Motor neuron (in vitro differentiated cells): ENCODE results near the gene BPI. TPM values are rescaled to one million over a fixed set of nuclear protein-coding genes. Genes with fewer than 3 reads are reported as not detected.
"Not testable (repeated sequence)": the region's sequence is repeated elsewhere in the genome, so short reads cannot be mapped to it uniquely, and the experiment has no call there.

Experiments
- ATAC-seq, 8 experiments: fragments of 200-7000 bp; cut with Tn5 transposase; replicated peaks in 6 of 8; 2 replicates each; pipeline ENCODE4 v1.8.0; 2021; ENCODE audit warnings: mild to moderate bottlenecking in 8 of 8, moderate library complexity in 8 of 8
- H3K27ac ChIP-seq, 2 donors: fragments of 250-450 bp; sonication (Bioruptor Pico); 2 replicates each; pipeline ENCODE4 v1.9.0; 2021; ENCODE audit warnings: antibody characterized with exemption in 2 of 2, mild to moderate bottlenecking in 2 of 2, moderate library complexity in 1 of 2
- H3K4me1 ChIP-seq, 2 donors: fragments of 250-450 bp; sonication (Bioruptor Pico); replicated peaks in 1 of 2; 2 replicates each; pipeline ENCODE4 v1.6.1; 2021; ENCODE audit warnings: antibody characterized with exemption in 2 of 2, mild to moderate bottlenecking in 2 of 2, moderate library complexity in 1 of 2
- H3K4me3 ChIP-seq, 5 donors: fragments of 250-450 bp; sonication (Bioruptor Pico); 2 replicates each; pipeline ENCODE4 v1.9.0; 2021; ENCODE audit warnings: antibody characterized with exemption in 5 of 5, mild to moderate bottlenecking in 5 of 5, moderate library complexity in 4 of 5
- WGBS, 10 experiments: fragments of 450-650 bp; shearing (Covaris generic); methylation state at CpG; one replicate each; pipeline ENCODE4 v1.0.0; 2022; 5-methylcytosine and 5-hydroxymethylcytosine counted together
- in situ Hi-C, 9 experiments: fragments of 400-800 bp; cut with MboI; loops; one replicate each; pipeline ENCODE4 v1.15.0; 2021; ENCODE audit warnings: low sequenced_read_pairs in 9 of 9, low pct_unique_long_range_greater_than_20kb in 2 of 9; ENCODE audit not compliant: unreplicated experiment in 9 of 9
- total RNA-seq, 8 experiments: library from RNA; unstranded; fragments of 300-600 nt; gene quantifications; 2 replicates each; pipeline versions ENCODE4 v1.2.3 to v1.2.4, GENCODE V29; 2022

The BPI gene
- total RNA-seq, 8 experiments from 2014 or later, result 0.05 to 2.4 (median 0.64) TPM; not detected in 4

DNA sequence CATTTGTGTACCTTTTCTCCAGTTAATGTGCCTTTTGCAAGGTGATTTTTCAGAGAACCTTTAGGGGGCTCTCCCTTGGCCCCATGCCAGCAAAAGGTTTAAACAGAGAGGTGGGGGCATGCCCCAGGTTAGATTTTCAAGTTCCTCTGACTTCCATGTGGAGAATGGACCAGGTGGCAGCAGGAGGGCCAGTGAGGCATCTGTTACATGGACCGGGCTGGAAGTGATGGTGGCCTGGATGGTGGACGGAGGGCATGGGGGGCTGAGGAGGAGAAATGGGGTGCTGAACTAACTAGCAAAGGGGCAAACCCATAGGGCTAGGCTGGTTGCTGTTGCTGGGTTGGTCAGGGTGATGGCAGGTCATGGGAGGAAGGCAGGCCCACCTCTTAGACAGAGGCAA, 20.7 kb upstream of the BPI start:
- ATAC-seq, result no peak
- H3K4me3 ChIP-seq, result no peak overlapping the region
- H3K27ac ChIP-seq, result no peak overlapping the region
- in situ Hi-C loops, result no loop called here
- WGBS, 10 experiments, result 60 to 100% methylated on average over 1 of the region's 2 CpGs; no CpG with 5 or more reads in 8 of the 10 experiments
- peaks cover 16 to 18% of the 10 kb centered on the region in 2 donors for H3K4me1 ChIP-seq

DNA sequence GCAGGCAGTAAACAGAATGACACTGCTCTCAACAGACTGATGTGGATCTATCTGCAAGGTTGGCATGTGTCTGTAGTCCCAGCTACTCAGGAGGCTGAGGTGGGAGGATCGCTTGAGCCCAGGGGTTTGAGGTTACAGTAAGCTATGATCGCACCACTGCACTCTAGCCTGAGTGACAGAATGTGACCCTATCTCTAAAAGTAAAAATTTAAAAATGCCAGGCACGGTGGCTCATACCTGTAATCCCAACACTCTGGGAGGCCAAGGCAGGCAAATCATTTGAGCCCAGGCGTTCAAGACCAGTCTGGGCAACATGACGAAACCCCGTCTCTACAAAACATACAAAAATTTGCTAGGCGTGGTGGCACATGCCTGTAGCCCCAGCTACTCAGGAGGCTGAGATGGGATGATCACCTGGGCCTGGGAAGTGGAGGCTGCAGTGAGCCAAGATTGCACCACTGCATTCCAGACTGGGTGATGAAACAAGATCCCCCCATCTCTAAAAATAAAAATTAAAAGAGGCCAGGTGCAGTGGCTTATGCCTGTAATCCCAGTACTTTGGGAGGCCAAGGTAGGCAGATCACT, 19.8 kb upstream of the BPI start:
- WGBS, 10 experiments, result 70 to 95% (median 83%) methylated on average over 1 to 5 of the region's 7 CpGs; no CpG with 5 or more reads in 5 of the 10 experiments
- H3K27ac ChIP-seq, H3K4me3 ChIP-seq, ATAC-seq, in situ Hi-C loops: not testable (repeated sequence)
- peaks cover 16% of the 10 kb centered on the region in 2 donors for H3K4me1 ChIP-seq

DNA sequence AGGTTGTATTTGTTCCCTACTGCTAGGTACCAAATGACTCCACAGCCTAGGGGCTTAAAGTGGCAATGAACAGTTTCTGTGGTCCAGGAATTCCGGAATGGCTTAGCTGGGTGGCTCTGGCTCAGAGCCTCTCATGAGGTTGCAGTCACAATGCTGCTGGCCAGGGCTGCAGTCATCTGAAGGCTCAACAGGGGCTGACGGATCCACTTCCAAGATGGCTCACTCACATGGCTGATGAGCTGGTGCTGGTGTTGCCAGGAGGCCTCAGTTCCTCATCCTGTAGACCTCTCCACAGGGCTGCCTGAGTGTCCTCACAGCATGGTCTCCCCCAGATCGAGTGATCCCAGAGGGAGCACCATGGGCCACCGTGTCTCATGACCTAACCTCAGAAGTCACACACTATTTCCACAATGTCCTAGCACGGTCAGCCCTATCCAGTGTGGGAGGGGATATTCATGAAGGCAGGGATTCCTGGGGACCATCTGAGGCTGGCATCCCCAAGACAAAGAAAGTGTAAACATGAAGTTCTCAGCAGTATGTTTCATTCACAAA, 19.0 kb upstream of the BPI start:
- no peak for ATAC-seq
- Histone ChIP-seq H3K4me1 (peaks cover 16% of the 10 kb centered on the region in 2 donors), H3K4me3 (no peak overlapping the region), H3K27ac (no peak overlapping the region)
- in situ Hi-C loops, result no loop called here
- WGBS, 10 experiments, result 80 to 100% (median 90%) methylated on average over 1 to 2 of the region's 5 CpGs; no CpG with 5 or more reads in 5 of the 10 experiments

DNA sequence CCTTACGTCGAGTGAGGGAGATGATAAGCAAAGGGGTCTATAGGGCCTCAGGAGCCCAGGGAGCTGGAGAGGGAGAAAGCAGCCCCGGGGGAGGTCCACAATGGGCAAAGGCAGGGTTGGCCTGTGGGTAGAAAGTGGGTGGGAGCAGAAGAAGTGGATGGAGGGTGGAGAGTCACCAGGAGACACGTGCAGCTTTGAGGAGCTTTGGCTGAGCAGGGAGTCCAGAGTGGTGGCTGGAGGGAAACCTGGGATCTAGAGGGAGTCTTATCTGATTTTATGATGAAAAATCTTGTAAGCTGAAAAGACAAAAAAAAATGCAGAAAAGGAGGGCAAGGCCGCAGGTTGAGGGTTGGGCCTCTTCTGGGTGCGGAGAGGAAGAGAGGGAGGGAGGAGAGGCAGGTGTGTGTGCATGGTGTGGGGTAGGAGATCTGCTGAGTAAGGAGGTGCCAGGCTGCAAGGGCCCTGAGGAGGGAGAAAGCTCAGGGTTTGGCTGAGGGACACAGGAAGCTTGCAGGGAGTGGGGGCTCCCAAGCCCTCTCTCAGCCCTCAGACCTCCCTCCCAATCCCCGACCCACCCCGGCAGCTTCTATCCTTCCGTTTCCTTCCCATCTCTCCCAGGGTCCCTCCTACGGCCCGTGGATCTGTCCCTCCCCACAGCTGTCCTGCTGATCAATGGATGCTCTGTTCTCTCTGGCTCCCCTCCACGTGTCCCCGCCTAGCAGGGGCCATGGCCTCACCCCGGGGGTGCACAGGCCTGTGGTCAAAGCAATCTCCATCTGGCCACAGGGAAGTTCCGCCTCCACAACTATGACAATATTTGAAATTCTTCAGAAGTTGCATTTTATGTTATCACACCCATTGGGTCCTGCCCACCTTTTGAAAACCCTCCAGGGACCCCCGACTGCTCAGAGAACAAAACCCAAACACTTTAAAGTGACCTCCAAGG, 17.1 kb upstream of the BPI start:
- in situ Hi-C loops, result no loop called here
- Histone ChIP-seq H3K4me1 (peaks cover 16% of the 10 kb centered on the region in 2 donors), H3K27ac (peak overlapping the region in 1 of 2 donors; percentile 23), H3K4me3 (no peak overlapping the region)
- WGBS, 10 experiments, result 42 to 86% (median 73%) methylated on average over 1 to 9 of the region's 16 CpGs; no CpG with 5 or more reads in 1 of the 10 experiments
- peak; percentile 41 to 90 (median 85) for ATAC-seq

DNA sequence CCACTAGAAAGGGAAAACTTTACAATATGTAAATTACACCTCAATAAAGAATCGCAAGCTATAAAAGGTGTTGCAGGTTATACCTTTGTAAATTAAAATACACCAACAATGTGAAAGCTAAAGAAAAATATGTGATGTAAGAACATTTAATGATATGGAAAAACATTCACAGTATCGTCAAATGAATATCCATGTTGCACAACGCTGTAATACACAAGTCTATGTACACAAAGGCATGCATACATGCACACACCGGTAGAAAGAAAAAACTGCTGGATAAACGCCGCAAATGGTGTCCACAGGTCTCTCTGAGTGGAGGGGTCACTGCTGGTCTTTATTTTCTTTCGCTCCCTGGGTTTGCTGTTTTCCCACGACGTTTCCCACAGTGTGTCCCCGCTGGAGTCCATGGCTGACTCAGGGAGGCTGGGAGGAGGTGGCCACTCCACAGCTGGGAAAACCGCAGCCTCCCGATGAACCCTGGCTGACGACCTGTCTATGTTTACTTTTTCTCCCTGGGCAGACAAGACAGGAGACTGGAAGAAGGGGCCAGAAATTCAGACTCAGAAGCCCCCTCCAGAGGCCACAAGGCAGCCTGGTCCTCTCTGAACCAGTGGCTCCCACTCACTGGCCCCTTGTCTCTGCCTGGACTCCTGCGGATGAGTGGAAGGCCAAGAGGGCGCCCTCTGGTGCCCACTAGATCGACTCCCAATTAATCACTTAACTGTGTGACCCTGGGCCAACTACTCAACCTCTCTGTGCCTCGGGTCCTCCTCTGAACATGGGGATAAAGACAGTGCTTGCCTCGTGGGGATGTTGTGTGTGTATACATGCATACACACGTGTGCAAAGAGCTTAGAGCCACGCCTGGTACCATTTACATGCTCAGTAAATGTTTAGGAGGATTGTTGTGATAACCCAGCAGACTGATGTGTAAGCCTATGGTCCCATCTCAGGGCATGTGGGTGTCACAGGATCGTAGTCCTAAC, 12.8 kb upstream of the BPI start:
- WGBS, 10 experiments, result 4 to 85% (median 53%) methylated on average over 1 to 13 of the region's 21 CpGs
- Histone ChIP-seq H3K4me1 (peaks cover 16% of the 10 kb centered on the region in 2 donors), H3K27ac (no peak overlapping the region), H3K4me3 (no peak overlapping the region)
- ATAC-seq, result peak in 3 of 8 experiments; percentile 27 to 37 (median 31)
- in situ Hi-C loops, result no loop called here

DNA sequence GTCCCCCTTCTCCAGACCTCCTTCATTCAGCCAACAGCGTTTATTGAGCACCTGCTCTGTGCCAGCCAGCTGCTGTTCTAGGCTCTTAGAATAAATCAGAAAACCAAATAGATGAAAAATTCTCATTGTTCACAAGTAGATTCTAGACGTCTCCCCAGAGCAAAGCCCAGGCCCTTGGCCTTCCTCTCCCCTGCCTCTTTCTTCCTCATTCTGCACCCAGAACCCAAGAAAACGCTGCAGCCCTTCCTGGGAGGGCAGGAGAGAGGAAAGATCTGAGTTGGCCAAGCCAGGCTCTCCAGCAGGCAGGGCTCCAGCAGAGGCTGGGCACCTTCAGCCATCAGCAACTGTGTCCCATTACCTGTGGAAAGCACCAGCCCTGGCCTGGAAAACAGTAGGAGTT, 12.0 kb upstream of the BPI start:
- Histone ChIP-seq H3K4me3 (no peak overlapping the region), H3K27ac (no peak overlapping the region), H3K4me1 (peaks cover 11% of the 10 kb centered on the region in 2 donors)
- no peak for ATAC-seq
- in situ Hi-C loops, result no loop called here
- 0 to 100% (median 45%) methylated on average over 1 to 3 of the region's 3 CpGs; no CpG with 5 or more reads in 2 of the 10 experiments for WGBS, 10 experiments

DNA sequence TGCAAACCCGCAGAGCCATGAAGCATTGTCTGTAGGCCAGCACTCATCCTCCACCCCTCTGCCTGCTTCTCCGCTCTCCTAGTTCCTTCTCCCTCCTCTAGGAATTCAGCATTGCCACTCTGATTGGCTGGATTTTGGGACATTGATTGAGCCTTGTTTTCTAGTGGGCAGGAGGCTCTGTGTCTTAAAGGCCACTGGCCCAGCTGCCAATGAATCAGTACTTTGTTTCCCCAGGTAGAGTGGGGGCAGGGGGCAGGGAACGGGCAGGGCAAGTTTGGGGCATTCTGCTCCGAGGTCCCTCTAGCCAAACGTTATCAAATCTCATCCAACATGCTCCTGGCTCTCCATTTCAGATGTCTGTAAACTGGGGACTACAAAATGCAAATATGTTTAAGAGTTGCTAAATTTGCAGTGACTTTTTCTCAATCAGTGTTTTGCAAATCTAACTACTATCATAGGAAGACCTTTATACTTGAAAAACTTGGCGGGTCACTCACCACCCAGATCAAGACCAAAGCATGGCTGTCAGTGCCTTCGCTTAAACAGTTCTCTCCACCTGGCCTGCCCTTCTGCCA, 10.4 kb upstream of the BPI start:
- Histone ChIP-seq H3K4me1 (peaks cover under 1 to 2% of the 10 kb centered on the region in 2 donors), H3K27ac (no peak overlapping the region), H3K4me3 (no peak overlapping the region)
- in situ Hi-C loops, result no loop called here
- WGBS, 10 experiments, result 40 to 80% (median 62%) methylated on average over 1 to 4 of the region's 7 CpGs; no CpG with 5 or more reads in 4 of the 10 experiments
- ATAC-seq, result no peak

DNA sequence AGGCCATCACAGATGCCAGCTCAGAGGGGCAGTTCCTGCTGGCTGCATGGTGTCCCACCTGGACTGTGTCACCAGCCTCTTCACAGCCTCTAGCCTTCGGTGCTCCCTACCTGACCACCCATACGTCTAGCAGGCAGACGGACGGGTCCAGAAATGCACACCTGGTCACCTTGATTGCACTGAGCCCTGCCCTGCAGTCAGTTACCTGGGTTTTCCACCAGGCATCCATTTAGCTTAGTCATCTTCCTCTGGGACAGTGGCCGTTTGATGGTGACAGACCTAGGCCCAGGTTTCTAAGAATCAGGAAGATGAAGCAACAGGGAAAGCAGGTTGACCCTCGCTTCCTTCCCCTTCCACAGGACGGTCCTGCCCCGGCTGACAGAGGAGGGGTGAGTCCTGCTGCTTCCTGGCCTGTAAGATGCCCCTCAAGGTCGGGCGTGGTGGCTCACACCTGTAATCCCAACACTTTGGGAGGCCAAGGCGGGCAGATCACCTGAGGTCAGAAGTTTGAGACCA, 9.8 kb upstream of the BPI start:
- no peak for ATAC-seq
- Histone ChIP-seq H3K27ac (no peak overlapping the region), H3K4me1 (peaks cover 6 to 7% of the 10 kb centered on the region in 2 donors), H3K4me3 (no peak overlapping the region)
- 60 to 100% (median 84%) methylated on average over 1 to 6 of the region's 11 CpGs; no CpG with 5 or more reads in 2 of the 10 experiments for WGBS, 10 experiments
- in situ Hi-C loops, result no loop called here

DNA sequence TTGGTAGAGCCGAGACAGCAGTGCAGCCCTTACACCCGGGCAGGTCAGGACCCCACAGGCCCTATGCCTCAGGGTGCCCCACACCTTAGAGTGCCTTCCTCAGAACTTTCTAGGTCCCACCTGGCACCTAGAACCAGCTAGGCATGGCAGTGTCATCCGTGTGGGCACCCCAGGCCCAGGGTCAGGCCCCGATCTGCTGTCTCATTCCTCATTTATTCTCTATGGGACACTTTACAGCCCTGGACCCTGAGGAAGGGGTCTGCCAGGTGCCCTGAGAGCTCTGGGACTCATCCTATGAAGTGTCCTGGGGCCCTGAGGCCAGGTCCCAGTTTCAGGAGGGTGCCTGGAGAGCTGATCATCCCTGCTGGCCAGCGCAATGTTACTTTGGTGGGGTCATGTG, 8.1 kb upstream of the BPI start:
- peaks cover 12 to 14% of the 10 kb centered on the region in 2 donors for H3K4me1 ChIP-seq
- WGBS, 10 experiments, result 50 to 83% methylated on average over 1 to 2 of the region's 5 CpGs; no CpG with 5 or more reads in 8 of the 10 experiments
- no peak overlapping the region for H3K4me3 ChIP-seq
- no peak overlapping the region for H3K27ac ChIP-seq
- no peak for ATAC-seq
- in situ Hi-C loops, result no loop called here

DNA sequence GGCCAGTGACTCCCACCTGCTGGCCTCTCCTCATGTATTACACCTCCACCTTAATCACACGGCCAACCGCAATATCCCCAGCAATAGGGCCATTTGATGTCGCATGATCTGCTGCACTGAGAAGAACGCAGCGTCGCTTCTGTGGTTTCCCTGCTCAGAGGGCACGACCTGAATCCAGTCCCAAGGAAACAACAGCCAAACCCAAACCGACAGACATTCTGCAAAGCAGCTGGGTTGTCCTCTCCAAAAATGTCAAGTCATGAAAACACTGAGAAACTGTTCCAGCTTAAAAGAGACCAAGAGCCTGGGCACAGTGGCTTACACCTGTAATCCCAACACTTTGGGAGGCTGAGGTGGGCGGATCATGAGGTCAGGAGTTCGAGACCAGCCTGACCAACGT, 7.5 kb upstream of the BPI start:
- ATAC-seq, result no peak
- in situ Hi-C loops, result no loop called here
- H3K4me3 ChIP-seq, result no peak overlapping the region
- no peak overlapping the region for H3K27ac ChIP-seq
- H3K4me1 ChIP-seq, result peaks cover 12 to 14% of the 10 kb centered on the region in 2 donors
- 81 to 96% (median 85%) methylated on average over 5 to 10 of the region's 11 CpGs; no CpG with 5 or more reads in 6 of the 10 experiments for WGBS, 10 experiments

DNA sequence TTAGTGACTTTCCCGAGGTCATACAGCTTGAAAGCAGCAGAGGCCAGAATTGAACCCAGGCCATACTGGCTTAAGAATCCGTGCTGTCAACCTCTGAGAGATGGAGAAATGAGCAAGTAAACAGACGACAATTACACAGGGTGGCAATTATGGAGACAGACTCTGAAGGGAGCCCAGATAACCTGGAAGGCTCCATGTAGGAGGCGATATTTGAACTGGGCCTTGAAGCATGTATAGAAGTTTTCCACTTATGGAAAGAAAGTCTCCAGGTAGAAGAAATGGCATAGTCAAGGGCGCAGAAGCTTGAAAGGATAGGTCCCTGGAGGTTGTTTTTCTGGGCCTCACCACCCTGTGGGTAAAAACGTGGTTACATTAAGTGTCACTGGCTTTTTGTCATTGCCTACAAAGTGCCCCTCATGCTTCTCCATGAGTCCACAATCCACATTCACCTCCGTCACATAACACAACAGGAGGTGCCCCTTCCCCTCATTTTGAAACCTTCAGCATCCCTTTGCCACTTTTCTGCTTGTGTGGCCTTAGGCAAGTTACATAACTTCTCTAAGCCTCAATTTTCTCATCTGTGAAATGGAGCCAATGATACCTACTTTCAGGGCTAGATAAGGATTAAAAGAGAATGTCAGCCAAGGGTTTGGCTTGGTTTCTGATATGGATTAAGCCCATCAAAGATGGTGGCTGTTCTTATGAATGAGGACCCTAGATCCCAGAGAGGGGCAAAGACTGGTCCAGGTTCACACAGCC, 5.9 kb upstream of the BPI start:
- no peak for ATAC-seq
- in situ Hi-C loops, result no loop called here

More for the DNA sequence above, 5.9 kb upstream of the BPI start:
- H3K27ac ChIP-seq, result no peak overlapping the region
- H3K4me3 ChIP-seq, result no peak overlapping the region
- H3K4me1 ChIP-seq, result peaks cover 17 to 18% of the 10 kb centered on the region in 2 donors
- WGBS, 10 experiments, result 65 to 100% (median 85%) methylated on average over 1 to 6 of the region's 7 CpGs; no CpG with 5 or more reads in 1 of the 10 experiments
